GM19193 (cell line): ENCODE measurements around the gene C20orf204.

Source experiments
- POLR2A ChIP-seq: IDR thresholded peaks from 4 replicates; pipeline ENCODE4 v1.6.1; 2011; ENCODE audit not compliant: insufficient read depth, insufficient read length; ENCODE audit errors: extremely low read depth

Gene C20orf204

DNA sequence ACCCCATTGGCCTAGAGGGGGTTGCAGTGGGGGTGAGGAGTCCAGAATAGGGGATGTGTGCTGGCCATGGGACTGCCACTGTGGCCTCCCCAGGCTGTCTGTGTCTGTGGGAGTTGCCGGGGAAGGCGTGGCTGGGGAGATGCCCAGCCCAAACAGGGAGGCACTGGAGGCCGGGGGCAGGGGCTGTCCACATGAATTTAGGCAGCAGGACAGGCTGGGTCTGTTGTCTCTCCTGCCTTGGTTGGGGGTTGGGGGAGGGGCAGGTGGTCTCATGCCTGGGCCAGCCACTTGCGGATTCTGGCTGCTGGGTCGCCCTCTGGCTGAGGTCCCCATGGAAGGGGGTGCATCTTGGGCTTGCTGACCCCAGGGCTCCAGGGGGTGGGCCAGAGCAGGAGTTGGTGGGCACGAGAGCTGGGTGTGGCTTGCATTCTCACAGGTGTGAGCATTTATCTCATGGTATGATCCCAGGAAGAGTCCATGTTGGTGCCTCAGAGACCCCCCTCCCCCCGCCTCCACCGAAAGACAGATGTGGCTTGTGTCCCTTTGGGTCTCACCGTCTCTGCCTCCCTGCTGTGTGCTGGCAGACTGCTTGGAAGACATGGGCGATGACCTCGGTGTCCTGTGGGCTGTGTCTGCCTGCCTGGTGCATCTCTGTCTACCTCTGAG, 9.5 kb downstream of the C20orf204 start:
- no peak for TF ChIP-seq POLR2A

DNA sequence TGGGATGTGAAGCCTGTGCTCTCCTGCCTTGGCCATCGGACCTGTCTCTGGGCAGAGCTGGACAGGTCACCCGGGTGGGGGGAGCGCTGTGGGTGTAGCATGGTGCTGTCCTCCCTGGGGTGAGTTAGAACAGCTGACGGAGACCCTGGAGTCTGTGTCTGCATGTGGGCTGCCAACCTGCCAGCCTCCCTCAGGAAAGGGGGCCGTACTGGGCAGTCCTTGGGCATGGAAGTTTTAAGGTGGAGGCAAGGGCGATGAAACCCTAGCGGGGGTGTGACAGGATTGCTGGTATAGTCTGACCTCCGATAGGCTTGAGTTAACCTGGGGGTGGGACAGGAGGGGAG, 11.0 kb downstream of the C20orf204 start:
- no peak for TF ChIP-seq POLR2A

DNA sequence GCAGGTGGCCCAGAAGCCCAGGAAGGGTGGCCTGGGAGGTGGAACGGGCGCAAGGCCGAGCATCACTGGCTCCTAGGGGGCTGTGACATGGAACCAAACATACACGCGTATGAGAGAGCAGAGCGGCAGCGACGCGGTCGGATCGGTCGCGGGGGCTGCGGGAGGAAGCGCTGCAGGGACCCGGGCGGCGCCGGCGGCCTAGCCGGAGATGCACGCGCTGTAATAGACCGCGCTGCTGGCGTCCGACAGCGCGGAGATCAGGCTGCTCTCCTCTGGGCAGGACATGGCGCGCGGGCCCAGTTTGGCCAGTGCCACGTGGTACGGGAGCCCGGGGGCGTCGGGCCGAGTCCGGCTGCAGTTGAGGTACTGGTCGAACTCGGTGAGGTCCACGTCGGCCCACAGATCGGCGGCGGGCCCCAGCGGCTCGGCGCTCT, 12.0 kb downstream of the C20orf204 start:
- no peak for TF ChIP-seq POLR2A

DNA sequence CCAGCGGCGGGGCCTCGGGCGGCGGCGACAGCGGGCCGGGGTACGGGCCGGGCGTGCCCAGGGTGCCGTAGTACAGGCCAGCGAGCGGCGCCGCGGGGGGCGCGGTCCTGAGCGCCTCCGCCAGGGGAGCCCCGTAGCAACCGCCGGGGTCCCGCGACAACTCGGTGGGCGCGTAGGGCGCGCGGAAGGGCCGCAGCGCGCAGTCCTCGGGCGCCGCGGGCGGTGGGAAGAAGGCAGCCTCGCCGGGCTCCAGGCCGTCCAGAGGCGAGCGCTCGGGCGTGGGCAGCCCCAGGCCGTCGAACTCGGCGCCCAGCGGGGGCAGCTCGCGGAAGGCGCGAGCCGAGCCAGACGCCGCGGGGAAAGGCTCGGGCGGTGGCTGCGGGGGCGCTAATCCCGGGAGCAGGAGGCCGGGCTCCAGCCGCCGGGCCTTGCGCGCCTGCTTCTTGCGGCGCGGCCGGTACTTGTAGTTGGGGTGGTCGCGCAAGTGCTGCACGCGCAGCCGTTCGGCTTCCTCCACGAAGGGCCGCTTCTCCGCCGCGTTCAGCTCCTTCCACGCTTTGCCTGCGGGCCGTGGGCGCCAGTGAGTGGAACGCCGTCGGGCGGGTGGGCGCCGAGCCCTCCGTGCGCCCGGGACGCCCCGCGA, 12.5 kb downstream of the C20orf204 start:
- TF ChIP-seq POLR2A, result no peak

DNA sequence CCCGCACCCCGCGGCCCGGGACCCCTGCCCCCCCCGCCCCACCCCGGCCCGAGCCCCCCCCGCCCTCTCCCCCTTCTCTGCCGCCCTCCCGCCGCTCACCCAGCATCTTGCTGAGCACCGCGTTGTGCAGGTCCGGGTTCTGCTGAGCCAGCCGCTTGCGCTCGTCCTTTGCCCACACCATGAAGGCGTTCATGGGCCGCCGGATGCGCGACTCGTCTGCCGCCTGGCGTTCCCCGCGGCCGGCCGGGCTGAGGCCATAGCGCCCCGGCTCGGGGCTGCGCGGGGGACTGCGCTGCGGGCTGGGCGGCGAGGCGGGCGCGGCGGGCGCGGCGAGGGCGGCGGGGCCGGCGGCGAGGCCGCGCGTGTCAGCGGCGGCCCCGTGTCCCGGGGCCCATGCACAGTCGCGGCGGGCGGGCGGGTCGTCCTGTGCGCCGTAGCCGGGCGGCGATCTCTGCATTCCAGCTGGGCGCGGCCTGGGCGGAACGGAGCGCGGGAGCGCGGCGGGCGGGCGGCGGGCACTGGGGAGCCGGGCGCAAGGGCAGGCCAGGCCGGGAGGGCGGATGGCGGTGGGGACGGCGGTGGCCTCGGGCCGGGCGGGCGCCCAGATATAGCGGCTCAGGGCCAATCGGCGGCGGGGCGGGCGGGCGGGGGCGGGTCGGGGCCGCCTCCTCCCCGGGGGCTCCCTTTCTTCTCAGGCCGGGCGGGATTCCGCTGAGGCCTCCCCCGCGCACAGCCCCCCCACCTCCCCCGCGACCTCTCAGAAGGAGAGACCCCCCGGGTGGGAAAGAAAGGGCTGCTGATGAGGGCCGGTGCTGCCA, 13.3 kb downstream of the C20orf204 start, which contains the start of gene SOX18:
TSS of gene SOX18 (minus strand) at position 580 of the 818 bp plus-strand sequence. CDS start at position 457, 123 bp downstream.
- no peak for TF ChIP-seq POLR2A

DNA sequence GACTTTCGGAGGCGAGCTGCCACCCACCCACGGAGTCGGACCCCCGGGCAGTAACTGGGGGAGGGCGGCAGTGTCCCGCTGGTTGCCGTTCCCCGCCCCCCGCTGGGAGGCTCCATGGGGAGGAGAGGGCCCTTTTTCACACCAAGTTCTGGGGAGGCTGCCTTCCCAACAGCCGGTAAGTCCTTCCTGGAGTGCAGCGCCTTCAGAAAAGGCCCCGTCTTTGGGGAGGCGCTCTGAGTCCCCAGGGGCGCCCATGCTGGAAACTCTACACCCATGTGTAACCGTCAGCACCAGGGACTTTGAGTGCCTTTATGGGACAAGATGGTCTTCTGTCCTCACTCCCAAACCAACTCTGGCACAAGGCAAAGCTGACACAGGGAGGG, 13.9 kb downstream of the C20orf204 start:
- TF ChIP-seq POLR2A, result no peak

DNA sequence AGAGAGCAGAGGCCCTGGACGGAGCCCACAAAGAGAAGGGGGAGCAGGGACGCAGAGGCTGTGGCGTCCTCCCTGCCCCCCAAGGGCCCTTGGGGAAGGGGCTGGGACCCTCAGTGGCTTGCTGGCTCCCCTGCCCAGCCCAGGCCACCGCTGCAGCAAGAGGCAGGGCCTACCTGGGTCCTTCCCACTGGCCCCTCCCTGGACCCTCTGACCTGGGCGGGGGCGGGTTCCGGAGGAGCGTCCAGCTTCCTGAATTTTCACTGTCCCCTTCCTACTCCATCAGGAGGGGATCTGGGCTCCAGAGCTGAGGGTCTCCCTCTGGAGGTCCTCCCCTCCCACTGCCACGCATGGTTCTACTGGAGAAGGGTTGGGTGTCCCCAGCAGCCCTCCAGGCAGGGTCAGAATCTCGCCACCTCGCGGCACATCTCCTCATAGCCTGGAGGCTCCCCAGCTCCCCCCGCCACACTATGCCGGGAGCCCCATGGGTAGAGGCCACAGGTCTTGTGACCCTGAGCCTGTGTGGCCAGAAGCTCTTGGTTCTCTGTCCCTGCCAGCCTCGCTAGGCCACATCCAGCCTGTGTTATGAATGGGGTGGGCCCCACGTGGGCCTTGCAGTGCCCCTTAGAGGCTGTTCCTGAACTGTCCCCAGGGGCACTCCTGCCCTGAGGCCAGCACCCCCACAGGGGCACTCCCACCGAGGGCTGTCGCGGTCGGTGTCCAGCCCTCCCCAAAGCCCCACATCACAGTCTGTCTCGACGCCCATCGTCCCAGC, 14.5 kb downstream of the C20orf204 start:
- TF ChIP-seq POLR2A, result no peak

DNA sequence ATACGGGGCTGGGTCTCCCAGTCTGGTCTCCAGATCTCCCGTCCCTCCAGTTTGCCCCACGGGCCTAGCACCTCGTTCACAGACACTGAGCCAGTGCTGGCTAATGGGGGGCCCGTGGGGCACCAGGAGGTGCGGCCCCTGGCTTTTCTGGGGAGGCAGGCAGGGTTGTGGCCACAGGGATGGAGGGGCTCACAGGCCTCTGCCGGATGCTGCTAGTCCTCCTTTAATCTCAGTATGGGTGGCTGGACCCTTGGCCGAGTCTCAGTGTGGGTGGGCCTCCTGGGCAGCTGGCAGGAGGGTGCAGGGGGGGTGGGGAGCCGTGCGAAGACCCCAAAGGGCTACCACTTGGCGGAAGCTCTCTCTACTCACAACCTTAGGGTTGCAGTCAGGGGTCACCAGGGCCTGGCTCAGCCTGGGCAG, 15.1 kb downstream of the C20orf204 start:
- TF ChIP-seq POLR2A, result no peak

DNA sequence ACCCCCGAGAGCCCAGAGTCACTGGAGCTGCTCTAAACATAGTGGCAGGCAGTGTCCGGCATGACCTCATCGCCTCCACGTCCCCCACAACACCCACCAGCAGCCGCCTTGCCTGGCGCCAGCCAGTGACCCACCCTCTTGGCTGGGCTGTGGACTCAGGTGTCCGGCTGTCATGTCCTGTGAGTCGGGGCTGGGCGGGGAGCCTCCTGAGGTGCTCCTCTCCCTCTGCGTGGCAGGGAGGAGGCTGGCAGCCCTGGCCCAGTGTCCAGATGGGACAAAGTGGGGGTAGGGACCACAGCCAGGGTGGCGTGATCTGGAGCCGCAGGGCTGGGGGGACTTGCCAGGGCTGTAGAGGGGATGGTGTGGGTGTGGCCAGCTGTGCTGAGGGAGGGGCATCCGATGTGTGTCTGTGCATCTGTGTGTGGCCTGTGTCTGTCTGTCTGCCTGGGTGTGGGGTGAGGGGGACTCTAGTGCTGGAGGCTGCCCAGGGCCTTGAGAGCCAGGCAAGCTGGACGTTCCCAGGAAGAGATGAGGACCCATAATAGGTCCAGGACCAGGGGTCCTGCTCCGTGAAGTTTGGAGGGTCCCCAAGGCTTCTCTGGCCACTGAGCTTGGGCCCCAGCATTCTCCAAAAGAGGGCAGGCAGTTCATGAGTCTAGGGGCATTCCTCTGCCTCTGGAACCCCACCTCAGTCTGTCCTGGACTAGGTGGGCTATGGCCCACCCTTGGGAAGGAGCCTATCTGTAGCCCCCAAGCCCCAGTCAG, 15.8 kb downstream of the C20orf204 start:
- no peak for TF ChIP-seq POLR2A

DNA sequence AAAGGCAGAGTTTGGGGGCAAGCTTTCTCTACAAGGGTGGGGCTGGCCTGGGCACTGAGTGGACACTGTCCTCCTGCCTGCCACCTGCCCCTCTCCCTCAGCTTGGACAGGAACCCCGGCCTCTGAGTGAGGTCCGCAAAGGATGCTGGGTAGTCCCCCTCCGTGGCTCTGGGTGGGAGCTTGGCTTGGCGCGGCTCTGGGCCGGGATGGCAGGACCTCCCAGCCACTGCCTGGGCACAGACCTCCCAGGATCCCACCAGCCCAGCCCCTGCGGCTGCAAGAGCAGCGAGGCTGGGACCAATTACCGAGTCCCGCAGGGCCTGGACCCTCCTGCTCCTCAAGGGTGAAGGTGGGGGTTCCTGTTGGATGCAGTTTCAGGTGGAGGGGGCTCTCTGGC, 16.3 kb downstream of the C20orf204 start:
- no peak for TF ChIP-seq POLR2A

DNA sequence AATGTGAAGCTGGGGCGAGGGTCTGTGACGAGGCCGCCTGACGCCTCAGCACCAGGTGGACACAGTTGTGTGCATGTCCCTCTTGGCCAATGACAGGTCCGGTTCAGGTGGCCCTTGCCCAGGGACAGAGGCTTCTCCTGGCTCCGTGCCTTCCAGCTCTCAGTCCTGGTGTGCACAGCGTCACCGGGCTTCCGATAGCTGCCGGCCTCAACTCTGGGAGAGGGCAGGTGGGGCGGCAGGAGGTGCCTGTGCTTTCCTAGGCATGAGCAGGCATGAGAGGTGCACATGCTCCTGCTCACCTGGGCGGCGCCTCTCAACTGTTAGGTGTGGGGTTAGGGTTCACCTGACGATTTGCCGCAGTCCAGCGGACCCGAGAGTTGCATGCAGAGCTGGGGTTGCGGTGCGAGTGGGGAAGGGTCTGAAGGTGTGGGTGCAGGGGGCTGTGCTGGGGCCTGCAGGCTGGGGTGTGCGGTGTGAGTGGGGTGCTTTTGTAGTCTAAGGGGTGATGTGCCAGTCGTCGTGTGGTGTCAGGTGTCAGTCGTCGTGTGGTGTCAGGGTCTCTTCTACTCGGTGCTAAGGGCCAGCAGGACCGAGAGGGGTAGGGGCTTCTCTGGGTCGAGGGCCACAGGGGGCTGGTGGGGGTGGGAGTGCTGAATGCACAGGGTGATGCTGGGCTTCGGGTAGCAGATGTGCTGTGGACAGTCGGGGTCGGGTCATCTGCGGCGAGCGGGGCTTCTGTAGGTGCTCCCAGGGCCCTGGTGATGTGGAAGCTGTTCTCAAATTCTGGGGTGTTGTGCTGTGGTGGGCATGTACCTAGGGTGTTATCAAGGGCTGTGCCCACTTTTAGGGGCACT, 17.2 kb downstream of the C20orf204 start:
- no peak for TF ChIP-seq POLR2A

DNA sequence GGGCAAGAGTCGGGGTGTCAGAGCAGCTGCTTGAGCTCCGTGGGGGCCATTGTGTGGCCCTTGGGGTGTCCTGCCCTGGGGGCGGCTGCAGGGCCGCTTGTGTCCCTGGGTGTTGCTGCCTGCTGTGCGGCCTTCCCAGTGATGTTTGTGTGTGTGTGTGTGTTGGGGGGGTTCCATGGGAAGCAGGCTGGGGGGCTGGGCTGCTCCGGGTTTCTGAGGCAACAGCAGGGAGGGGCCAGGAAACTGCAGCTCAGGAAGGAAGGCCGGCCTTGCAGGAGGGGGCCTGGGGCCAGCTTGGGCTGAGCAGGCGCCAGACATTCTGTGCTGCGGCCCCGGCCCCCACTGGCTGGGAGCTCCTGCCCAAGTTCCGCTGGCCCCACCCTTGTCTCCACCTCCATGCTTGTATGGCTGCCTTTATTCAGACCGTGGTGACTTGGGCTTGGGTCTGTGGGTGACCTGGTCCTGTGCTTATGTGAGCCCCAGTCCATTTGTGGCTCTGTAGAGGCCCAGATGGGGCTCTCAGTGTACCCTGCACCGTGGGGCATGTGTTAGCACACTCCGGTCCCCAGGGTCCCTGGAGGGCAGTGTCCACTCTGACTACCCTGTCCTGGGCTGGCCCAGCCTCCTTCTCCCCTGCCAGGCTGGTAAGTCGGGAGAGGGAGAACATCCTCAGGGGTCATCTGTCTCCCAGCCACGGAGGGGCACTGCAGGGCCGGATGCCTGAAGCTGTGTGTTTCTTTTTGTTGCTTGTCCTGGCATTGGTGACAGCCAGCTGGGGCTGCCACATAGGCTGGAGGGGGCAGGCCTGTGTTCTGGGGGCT, 18.1 kb downstream of the C20orf204 start:
- TF ChIP-seq POLR2A, result no peak

DNA sequence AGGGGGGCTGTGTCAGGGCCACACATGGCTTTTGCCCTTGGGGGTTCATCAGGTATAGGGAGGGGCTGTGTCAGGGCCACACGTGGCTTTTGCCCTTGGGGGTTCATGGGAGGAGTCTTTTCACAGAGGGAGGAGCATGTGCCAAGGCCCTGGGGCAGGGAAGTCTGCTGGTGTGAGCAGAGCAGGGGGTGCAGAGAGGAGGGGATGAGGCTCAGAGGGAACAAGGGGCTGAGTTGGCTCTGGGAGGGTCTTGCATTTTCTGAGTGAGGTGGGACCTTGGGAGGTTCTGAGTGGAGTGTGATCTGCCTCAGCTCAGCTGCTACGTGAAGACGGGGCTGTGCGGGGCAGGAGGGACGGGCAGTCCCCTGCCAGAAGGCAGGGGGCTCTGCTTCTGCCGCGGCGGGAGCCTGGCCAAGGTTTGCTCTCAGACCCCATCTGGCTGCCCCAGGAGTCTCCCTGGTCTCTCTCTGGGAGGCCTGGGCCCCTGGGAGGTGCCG, 19.5 kb downstream of the C20orf204 start:
- no peak for TF ChIP-seq POLR2A
